Immature natural killer cell (primary cell): ENCODE data around the gene RAB11FIP5. TPM values are rescaled to one million over a fixed set of nuclear protein-coding genes. Genes with fewer than 3 reads are reported as not detected.
A peak's percentile ranks its signal among the peaks of the same experiment; 100 is the strongest.
"Not testable (repeated sequence)": the region's sequence is repeated elsewhere in the genome, so short reads cannot be mapped to it uniquely, and the experiment has no call there.

ENCODE experiments used
- DNase-seq, 3 donors: peaks; one replicate each; pipeline ENCODE4 v3.0.0; 2022; ENCODE audit warnings: mixed read lengths in 1 of 3
- H3K27ac Mint-ChIP-seq, 6 donors: one replicate each; pipeline ENCODE4 v1.8.0; 2020; ENCODE audit warnings: mixed read lengths in 6 of 6, mild to moderate bottlenecking in 5 of 6, inconsistent platforms in 4 of 6, moderate library complexity in 3 of 6
- H3K27me3 Mint-ChIP-seq, 3 donors: one replicate each; pipeline ENCODE4 v1.8.0; 2020 to 2021; ENCODE audit warnings: low read depth in 3 of 3, mild to moderate bottlenecking in 3 of 3, mixed read lengths in 3 of 3, moderate library complexity in 3 of 3, inconsistent platforms in 1 of 3
- H3K36me3 Mint-ChIP-seq, 3 donors: one replicate each; pipeline ENCODE4 v1.8.0; 2020; ENCODE audit warnings: mixed read lengths in 3 of 3, inconsistent platforms in 2 of 3, mild to moderate bottlenecking in 2 of 3
- H3K4me1 Mint-ChIP-seq, 2 donors: one replicate each; pipeline ENCODE4 v1.8.0; 2020; ENCODE audit warnings: inconsistent platforms in 2 of 2, mild to moderate bottlenecking in 2 of 2, mixed read lengths in 2 of 2, moderate library complexity in 1 of 2
- H3K4me3 Mint-ChIP-seq, 5 donors: one replicate each; pipeline ENCODE4 v1.8.0; 2020; ENCODE audit warnings: mild to moderate bottlenecking in 5 of 5, mixed read lengths in 5 of 5, inconsistent platforms in 3 of 5, moderate library complexity in 3 of 5
- H3K9me3 Mint-ChIP-seq, 6 donors: one replicate each; pipeline ENCODE4 v1.8.0; 2020; ENCODE audit warnings: mild to moderate bottlenecking in 6 of 6, mixed read lengths in 6 of 6, inconsistent platforms in 4 of 6, moderate library complexity in 3 of 6
- polyA plus RNA-seq, 3 donors: library from polyadenylated mRNA; unstranded; fragments of 300-500 nt; fragmentation: Illumina TruSeq; gene quantifications; one replicate each; pipeline ENCODE4 v1.2.3, GENCODE V29; 2021

RAB11FIP5 gene
- polyA plus RNA-seq, 3 donors from 2014 or later: 3.7 to 6.6 (median 5.0) TPM

GRCh38 chr2:73103018-73103542, 9.7 kb downstream of the RAB11FIP5 start:
- Mint-ChIP-seq H3K27me3 (peaks cover 0 to 4% (median 2%) of the 10 kb centered on the region in 3 donors), H3K4me3 (no peak overlapping the region), H3K4me1 (peaks cover 15 to 18% of the 10 kb centered on the region in 2 donors), H3K36me3 (no peaks in the 10 kb centered on the region), H3K27ac (peak overlapping the region in 1 of 6 donors; percentile 34), H3K9me3 (no peaks in the 10 kb centered on the region)
- DNase-seq: no peak

DNA sequence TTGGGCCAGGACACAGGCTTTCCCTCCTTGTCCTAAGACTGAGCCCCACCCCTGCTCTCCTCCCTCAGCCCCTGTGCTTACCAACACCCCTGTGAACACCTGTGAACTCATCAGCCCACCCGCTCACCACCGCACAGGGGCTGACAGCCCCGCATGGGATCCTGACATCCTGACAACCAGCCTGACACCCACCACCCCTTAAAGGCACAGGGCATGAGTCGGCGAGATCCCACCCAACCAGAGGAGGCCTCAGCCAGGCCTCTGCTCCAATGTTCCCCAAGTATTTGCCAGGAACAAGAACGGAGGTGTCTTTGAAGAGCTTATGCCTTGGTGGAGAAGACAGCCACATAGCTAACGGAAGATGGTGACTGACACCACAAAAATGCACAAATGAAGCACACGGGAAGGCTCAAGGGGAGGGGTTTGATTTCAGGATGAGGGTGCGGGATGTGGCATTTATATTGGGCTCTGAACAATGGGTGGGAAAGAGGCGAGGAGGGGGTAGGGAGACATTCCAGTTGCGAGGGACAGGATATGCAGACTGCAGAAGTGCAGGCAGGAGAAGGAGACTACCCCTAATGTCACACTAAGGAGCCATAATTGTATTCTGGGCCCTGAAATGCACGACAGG, 11.0 kb downstream of the RAB11FIP5 start:
- H3K36me3 Mint-ChIP-seq: no peaks in the 10 kb centered on the region
- H3K27me3 Mint-ChIP-seq: peaks cover 0 to 2% (median 2%) of the 10 kb centered on the region in 3 donors
- DNase-seq: no peak
- no peak overlapping the region for H3K27ac Mint-ChIP-seq
- H3K9me3 Mint-ChIP-seq: no peaks in the 10 kb centered on the region
- H3K4me1 Mint-ChIP-seq: peaks cover 3 to 5% of the 10 kb centered on the region in 2 donors
- H3K4me3 Mint-ChIP-seq: no peak overlapping the region

DNA sequence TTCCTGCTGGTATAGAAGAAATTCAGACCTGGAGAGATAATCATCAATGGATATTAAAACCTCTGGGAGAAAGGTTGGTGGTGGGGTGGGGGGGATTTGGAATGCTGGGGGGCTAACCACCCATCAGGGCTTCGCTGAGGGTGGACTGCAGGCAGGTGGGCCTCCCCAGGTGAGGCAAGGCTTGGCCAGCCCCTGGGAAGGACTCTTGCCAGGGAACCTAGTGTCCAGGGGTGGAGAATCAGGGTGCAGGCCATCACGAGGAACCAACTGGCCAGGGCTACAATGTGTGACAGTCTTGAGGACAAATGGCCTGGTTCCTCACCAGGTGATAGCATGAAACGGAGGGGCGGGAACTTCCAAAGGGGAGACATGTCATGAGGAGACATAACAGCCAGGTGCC, 11.8 kb downstream of the RAB11FIP5 start:
- Mint-ChIP-seq H3K4me1 (peaks cover 0 to 2% of the 10 kb centered on the region in 2 donors), H3K4me3 (no peak overlapping the region), H3K27me3 (peaks cover 0 to 2% (median 2%) of the 10 kb centered on the region in 3 donors), H3K36me3 (no peaks in the 10 kb centered on the region), H3K9me3 (no peaks in the 10 kb centered on the region), H3K27ac (no peak overlapping the region)
- DNase-seq: no peak

DNA sequence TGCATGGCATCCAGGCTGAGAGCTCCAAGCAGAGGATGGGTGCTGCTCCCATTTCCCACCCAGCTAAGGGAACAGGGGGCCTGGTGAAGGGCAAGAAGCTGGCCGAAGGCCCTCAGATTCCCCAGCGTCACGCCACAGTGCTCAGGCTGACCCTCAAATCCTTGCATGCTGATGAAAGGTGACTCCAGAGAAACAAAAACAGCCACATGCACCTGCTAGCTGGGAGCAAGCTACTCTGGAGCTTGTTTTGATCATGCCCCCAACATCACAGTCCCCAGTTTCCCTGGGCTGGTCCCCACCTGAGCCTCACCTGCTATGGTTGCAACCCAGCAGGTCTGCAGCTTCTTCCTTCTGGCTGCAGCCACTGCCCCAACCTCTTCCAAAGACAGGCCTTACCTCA, 13.3 kb downstream of the RAB11FIP5 start:
- Mint-ChIP-seq H3K4me1 (no peaks in the 10 kb centered on the region), H3K27ac (no peak overlapping the region), H3K4me3 (no peak overlapping the region), H3K27me3 (peaks cover 0 to 2% (median 2%) of the 10 kb centered on the region in 3 donors), H3K36me3 (no peaks in the 10 kb centered on the region), H3K9me3 (no peaks in the 10 kb centered on the region)
- no peak for DNase-seq

DNA sequence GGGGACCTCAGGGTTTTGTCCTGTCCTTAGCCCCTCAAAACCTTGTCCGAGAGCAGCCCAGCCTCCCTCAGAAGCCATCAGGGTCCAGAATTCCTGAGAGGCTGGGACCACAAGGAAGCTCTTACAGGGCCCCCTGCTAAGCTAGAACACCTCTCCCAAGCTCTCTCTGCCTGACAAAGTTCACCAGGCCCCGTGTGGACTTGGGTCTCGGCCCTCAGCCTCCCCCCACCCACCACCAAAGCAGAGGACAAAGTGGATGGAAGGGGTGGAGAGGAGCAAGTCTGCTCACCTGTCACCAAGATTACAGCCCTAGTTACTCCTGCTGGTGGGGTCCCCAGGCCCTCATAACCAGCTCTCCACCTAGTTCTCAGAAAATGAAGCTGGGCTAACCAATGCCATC, 16.8 kb downstream of the RAB11FIP5 start:
- no peaks in the 10 kb centered on the region for H3K36me3 Mint-ChIP-seq
- no peak overlapping the region for H3K27ac Mint-ChIP-seq
- H3K9me3 Mint-ChIP-seq: no peaks in the 10 kb centered on the region
- peaks cover 0 to 3% (median 2%) of the 10 kb centered on the region in 3 donors for H3K27me3 Mint-ChIP-seq
- no peak for DNase-seq
- H3K4me3 Mint-ChIP-seq: no peak overlapping the region
- H3K4me1 Mint-ChIP-seq: no peaks in the 10 kb centered on the region

DNA sequence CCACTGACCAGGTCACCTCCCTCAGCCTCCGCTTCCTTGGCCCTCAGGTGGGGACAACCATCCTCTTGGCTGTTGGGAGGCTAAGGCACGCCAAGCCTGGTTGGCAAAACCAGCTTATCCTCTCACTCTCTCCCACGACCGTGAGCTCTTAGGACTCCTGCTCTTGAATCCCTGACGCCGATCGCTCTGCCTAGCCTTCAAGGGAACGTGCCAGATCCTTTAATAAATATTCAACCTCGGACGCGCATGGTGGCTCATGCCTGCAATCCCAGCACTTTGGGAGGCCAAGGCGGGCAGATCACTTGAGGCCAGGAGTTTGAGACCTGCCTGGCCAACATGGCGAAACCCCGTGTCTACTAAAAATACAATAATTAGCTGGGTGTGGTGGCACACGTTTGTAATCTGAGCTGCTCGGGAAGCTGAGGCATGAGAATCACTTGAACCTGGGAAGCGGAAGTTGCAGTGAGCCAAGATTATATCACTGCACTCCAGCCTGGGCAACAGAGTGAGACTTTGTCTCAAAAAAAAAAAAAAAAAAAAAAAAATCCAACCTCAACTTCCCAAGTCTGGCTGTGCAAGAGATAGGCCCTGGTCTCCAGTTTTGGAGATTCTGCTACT, 19.0 kb downstream of the RAB11FIP5 start:
- H3K27ac Mint-ChIP-seq: peak overlapping the region in 1 of 6 donors; percentile 19
- not testable (repeated sequence) for H3K36me3 Mint-ChIP-seq

DNA sequence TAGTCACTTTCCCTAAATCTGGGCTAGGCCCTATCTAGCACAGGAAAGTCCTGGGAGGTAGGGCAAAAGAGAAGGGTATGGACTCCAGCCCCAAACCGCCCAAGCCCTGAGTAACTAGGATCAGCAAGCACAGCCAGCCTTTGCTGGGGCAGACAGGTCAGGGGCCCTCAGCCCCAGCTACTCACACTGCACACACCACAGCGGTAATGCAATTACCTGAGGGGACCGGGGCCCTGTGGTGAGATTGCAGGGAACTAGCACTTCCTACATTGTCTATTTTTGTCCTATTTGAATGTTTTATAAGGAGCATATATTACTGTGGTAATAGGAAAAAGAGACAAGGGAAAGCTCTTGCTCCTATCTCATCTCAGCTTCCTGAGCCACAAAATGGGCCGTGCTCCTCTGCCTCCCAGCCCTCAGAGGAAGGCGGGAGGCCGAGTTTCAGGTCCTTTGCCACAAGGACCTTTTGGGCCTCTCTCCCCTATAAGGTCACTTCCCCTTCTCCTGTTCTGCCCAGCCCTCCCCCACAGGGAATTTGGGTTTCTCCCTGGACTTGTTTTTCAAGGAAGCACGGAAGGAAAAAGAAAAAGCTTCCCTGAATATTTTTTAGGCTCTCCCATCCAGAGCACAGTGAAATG, 20.5 kb downstream of the RAB11FIP5 start:
- Mint-ChIP-seq H3K4me3 (no peak overlapping the region), H3K27ac (no peak overlapping the region), H3K4me1 (no peaks in the 10 kb centered on the region), H3K36me3 (no peaks in the 10 kb centered on the region), H3K9me3 (no peaks in the 10 kb centered on the region), H3K27me3 (peaks cover 2 to 6% (median 2%) of the 10 kb centered on the region in 3 donors)
- DNase-seq: no peak

More for the DNA sequence above, 19.0 kb downstream of the RAB11FIP5 start:
- not testable (repeated sequence) for H3K9me3 Mint-ChIP-seq, H3K4me1 Mint-ChIP-seq, DNase-seq, H3K27me3 Mint-ChIP-seq
- H3K4me3 Mint-ChIP-seq: peak overlapping the region in 1 of 5 donors; percentile 14

GRCh38 chr2:73091696-73092095, 21.1 kb downstream of the RAB11FIP5 start:
- no peak for DNase-seq
- Mint-ChIP-seq H3K4me3 (no peak overlapping the region), H3K36me3 (no peaks in the 10 kb centered on the region), H3K27me3 (peaks cover 2 to 6% (median 2%) of the 10 kb centered on the region in 3 donors), H3K27ac (no peak overlapping the region), H3K4me1 (no peaks in the 10 kb centered on the region), H3K9me3 (no peaks in the 10 kb centered on the region)

- Mint-ChIP-seq H3K4me1 (no peaks in the 10 kb centered on the region), H3K36me3 (no peaks in the 10 kb centered on the region), H3K27me3 (peaks cover 2 to 6% (median 2%) of the 10 kb centered on the region in 3 donors), H3K9me3 (no peaks in the 10 kb centered on the region), H3K4me3 (no peak overlapping the region), H3K27ac (no peak overlapping the region)
- no peak for DNase-seq
Observed at GRCh38 chr2:73091164-73091563, 21.6 kb downstream of the RAB11FIP5 start.

DNA sequence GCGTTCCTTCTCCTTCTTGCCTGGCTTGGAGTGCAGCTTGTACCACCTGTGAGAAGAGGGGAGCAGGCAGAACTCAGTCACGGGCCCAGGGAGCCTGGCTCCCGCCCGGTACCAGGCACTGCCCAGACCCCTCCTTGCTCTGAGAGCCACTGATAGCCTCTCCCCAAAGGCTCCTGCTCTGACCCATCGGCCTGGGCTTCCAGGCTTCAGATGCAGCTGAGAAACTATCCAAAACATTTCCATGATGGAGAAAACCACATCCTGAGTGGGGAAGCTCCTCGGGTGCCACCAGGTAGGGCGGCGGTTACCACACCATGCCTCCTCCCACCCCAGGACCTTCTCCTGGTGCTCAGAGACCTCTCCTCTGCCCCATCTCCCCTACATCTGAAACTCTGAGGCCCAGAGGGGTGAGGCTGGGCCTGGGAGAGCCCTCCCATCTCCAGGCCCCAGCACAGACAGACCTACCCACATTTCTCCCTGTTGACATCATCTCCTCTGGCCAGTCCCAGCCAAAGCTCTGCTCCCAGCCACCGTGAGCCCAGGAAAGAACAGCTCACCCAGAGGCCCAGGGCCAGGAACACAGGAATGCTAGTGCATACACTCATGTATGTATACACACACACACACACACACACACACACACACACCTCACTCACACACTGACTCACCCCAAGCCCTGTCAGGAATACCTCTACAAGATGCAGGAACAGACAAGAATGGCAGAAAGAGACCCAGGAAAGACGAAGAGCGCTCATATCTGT, 23.3 kb downstream of the RAB11FIP5 start:
- peak overlapping the region in 3 of 6 donors; percentile 1 to 46 (median 6) for H3K27ac Mint-ChIP-seq
- no peaks in the 10 kb centered on the region for H3K36me3 Mint-ChIP-seq
- peaks cover 0 to 4% of the 10 kb centered on the region in 2 donors for H3K4me1 Mint-ChIP-seq
- peaks cover 2 to 6% (median 3%) of the 10 kb centered on the region in 3 donors for H3K27me3 Mint-ChIP-seq
- H3K4me3 Mint-ChIP-seq: no peak overlapping the region
- H3K9me3 Mint-ChIP-seq: no peaks in the 10 kb centered on the region
- DNase-seq: no peak

DNA sequence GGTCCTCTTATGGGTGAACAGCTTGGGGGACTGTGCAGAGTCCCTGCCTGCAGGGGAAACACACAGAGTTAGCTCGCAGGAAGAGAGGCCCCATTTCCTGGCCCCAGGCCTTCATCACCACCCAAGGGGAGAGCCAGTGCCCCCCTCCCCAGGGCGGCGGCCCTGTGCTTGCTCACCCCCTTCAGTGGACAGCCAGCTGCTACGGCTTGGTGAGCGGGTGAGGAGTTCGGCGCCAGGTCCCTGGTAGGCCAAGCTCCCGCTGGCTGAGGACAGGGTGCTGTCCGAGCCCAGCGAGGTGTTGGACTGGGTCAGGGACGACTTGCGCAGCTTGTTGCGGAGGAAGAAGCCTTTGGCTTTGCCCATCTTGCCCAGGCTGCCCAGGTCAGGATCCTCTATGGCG, 24.0 kb downstream of the RAB11FIP5 start:
- no peaks in the 10 kb centered on the region for H3K9me3 Mint-ChIP-seq
- H3K27ac Mint-ChIP-seq: no peak overlapping the region
- DNase-seq: no peak
- no peak overlapping the region for H3K4me3 Mint-ChIP-seq
- H3K36me3 Mint-ChIP-seq: no peaks in the 10 kb centered on the region
- peaks cover 0 to 4% of the 10 kb centered on the region in 2 donors for H3K4me1 Mint-ChIP-seq
- H3K27me3 Mint-ChIP-seq: peaks cover 2 to 6% (median 3%) of the 10 kb centered on the region in 3 donors

GRCh38 chr2:73088211-73088610, 24.5 kb downstream of the RAB11FIP5 start:
- Mint-ChIP-seq H3K9me3 (no peaks in the 10 kb centered on the region), H3K4me3 (no peak overlapping the region), H3K27ac (no peak overlapping the region), H3K4me1 (peaks cover 0 to 4% of the 10 kb centered on the region in 2 donors), H3K27me3 (peaks cover 2 to 6% (median 3%) of the 10 kb centered on the region in 3 donors), H3K36me3 (no peaks in the 10 kb centered on the region)
- no peak for DNase-seq

- Mint-ChIP-seq H3K4me1 (peaks cover 0 to 4% of the 10 kb centered on the region in 2 donors), H3K27me3 (peaks cover 2 to 6% (median 2%) of the 10 kb centered on the region in 3 donors), H3K4me3 (no peak overlapping the region), H3K9me3 (no peaks in the 10 kb centered on the region), H3K36me3 (no peaks in the 10 kb centered on the region), H3K27ac (no peak overlapping the region)
- DNase-seq: no peak
Observed at GRCh38 chr2:73087311-73087710, 25.4 kb downstream of the RAB11FIP5 start.
